Hematopoietic multipotent progenitor cell (in vitro differentiated cells): ENCODE data around the gene PMM2. TPM values are rescaled to one million over a fixed set of nuclear protein-coding genes. Genes with fewer than 3 reads are reported as not detected.
A peak's percentile ranks its signal among the peaks of the same experiment; 100 is the strongest.
"Not testable (repeated sequence)": the region's sequence is repeated elsewhere in the genome, so short reads cannot be mapped to it uniquely, and the experiment has no call there.

Experiments used
- DNase-seq, 3 donors: peaks; one replicate each; pipeline ENCODE4 v3.0.0-alpha.2; 2011 to 2015; ENCODE audit warnings: low read depth in 2 of 3, low spot score in 2 of 3
- total RNA-seq: library from RNA; depleted of rRNA; stranded (reverse); fragments of >200 nt; gene quantifications from one replicate; pipeline ENCODE4 v1.2.3, GENCODE V29; 2012

Gene PMM2
- total RNA-seq, 1 donor, result 8.9 TPM

DNA sequence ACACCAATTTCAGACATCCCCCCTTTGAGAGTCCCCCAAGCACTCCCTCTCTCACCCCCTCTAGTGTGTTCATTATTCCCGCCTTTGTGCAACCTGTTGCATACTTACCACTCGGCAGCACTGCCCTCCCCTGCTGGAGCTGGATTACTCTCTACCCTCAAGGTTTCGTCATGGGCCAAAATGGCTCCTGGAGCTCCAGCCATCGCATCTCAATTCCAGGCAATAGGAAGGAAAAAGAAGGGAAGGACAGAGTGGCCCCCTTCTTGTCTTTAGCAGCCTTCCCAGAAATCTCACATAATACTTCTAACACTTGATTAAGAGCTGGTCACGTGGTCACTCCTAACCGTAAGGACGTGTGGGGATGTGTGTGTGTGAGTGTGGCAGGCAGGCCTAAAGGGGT lies 20.4 kb upstream of the PMM2 start:
- DNase-seq, result no peak

DNA sequence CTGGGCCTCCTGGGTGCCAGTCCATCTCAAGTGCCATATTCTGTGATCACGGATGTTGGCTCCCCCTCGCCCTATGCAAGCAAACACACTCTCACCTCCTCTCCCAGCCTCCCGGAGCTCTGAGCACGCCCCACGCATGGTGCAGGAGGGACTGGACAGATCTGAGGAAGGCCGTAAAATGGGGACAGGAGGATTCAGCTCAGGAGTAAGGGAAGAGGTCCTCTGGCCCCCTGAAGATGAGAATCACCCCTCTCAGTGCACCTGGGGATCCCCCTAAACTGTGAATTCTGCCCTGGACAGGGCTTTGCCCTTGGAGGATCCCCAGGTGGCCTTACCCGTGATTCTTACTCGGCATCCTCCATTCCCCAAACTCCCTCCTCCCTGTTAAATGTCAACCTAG lies 15.8 kb upstream of the PMM2 start:
- no peak for DNase-seq

DNA sequence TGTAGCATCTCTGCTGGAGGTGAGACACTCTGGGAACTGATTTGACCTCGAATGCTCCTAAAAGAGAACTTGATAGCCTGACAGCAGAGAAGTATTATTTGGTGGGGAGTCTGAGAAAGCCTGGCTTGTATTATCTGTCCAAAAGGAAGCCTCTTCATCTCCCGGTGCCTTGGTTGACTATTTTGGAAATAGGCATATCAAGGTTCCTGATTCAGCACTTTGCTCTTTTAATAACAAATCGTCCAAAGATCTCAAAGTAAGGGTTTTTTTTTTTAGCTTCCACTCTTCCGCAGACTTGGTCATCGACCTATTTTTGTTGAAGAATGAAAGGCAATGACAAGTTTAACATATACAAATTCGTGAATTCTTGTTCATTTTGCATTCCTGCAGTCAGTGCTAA lies 15.0 kb upstream of the PMM2 start:
- no peak for DNase-seq

DNA sequence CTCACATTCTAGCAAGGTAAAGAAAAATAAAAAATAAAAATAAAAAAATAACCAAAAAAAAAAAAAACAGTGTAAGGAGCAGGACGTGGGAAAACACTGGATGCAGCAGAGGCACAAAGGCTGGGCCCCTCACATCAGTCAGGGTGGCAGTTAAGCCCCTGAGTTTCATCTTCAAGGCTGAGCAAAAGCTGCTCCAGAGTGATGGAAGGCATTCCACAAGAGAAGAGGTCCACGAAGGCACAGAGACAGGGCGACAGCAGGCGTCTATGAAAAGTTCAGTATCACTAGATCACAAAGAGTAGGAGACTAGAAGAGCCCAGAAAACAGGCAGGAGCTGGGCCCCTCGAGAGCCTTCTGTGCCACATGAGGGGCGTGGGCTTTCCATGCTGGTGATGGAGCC lies 12.2 kb upstream of the PMM2 start:
- no peak for DNase-seq

DNA sequence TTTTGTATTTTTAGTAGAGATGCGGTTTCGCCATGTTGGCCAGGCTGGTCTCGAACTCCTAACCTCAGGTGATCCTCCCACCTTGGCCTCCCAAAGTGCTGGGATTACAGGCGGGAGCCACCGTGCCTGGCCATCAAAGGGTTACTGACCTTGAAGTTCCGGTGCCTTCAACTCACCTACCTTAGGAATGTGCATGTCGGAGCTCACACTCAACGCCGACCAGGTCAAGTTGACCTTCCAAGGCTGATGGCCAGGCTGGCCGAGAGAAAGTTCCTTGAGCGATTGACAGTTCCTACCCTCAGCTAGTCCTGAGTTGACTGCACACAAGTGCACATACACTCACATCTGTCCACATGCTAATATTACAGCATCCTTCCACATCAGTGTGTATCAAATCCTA lies 11.3 kb upstream of the PMM2 start:
- DNase-seq, result not testable (repeated sequence)

DNA sequence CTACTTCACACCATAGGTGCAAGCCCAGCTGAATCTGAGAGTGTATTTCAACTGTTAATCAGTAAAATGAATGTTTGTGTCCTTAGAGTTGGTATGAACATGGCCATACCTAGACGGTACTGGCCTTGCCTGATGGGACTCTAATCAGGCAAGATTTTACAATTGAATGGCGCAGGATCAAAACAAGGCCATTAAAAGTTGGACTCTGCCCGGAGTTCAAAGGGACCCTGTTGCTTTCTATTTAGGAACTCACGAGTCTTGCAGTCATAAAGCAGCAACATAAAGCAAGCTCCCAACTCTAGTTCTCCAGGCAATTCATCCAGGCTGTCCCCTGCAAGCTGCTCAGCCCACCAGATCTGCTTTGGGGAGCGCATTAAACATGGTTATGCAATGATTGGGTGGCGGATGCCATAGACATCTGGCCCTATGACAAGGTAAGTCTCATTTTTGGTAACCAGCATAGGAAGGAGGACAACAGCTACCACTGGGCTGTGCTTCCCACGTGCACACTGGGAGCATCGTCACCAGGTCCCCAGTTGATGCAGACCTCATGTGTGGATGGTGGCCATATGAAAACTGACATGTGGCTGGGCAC lies 9.0 kb upstream of the PMM2 start:
- DNase-seq, result no peak

DNA sequence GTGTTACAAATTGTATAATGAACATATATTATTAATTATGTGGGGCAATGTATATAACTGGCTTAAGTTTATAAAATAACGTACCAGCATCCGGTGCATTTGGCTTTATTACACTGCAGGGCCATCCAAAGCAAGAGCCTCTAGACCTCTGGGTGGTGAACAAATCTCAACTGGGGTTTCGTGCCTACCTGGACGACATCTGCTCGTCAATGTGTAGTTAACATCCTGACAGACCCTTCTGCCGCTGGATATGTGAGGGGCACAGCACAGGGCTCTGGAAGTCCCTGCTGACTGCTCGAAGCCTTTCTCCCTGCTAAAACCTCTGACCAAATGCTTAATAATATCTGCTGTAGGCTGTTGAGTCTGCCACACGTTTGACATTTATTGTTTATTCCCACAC lies 2.5 kb upstream of the PMM2 start:
- DNase-seq, result no peak

DNA sequence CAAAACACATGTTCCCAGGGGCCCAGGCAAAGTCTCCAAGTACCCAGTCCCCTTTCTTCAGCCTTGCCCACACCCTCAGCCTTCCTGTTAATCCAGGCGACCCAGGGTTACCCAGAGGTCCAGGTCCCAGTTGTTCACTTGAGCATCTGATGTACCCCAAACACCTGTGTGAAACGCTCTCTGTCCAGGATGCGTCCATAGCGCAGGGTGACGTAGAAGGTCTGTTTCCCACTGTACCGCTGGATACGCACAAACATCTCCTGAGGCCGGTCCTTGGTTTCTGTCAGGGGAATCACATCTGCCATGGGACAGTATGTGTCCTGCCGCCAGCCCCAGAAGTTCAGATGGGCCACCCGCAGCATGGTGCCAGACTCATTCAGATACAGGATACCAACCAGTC lies 1.8 kb upstream of the PMM2 start:
- DNase-seq, result no peak

DNA sequence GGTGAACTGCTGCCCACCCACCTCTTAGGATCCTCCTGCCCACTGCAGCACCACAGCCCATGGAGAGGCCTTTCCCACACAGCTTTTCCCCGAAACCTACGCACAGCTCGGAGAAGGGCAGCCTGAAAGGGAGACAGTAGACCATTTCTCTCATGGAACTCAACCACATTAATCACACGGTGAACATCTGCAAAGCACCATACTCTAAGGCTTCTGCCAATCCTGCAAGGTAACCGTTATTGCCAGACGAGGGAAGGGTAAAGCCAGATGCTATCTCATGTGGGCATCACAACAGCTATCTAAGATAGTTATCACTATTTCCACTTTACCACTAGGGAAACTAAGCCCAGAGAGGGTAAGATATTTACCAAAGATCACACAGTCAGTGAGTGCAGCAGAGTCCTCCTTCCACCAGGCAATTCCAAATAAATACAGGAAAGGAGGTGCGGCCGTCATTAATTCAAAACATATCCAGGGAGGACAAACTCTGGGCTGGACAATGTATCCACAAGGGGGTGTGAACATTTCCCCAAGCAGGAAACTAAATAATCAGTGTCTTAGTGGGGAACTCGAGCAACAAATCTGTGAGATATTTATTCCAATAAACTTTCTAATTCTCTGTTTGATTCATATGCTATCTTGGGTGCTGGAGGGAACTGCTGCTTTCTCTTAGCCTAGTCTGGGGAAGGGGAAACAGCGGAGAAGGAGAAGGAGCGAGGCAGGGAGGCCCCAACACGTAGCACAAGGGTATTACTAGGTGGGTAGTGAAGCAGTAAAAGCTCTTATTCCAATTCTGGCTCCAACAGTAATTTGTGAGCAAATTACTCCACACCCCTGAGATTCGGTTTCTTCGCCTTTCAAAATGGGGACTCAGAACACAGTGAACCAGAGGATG lies 923 bp upstream of the PMM2 start:
- no peak for DNase-seq

DNA sequence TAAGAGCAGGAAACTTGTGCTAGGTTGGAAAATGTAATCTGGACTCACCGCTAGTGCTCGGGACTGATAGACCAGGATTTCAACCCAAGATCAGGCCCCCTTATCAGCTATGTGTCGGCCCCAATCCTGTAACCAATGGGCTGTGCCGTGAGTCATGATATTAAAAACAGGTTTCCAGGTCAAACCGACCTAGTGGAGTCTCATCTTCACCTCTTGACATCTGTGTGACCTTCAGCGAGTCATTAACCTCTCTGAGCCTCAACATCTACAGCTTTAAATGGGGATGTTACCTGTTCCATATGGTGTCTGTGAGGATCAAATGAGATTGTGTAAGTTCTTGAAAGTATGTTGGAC lies 512 bp downstream of the PMM2 start:
- peak in 1 of 3 donors; percentile 5 for DNase-seq

DNA sequence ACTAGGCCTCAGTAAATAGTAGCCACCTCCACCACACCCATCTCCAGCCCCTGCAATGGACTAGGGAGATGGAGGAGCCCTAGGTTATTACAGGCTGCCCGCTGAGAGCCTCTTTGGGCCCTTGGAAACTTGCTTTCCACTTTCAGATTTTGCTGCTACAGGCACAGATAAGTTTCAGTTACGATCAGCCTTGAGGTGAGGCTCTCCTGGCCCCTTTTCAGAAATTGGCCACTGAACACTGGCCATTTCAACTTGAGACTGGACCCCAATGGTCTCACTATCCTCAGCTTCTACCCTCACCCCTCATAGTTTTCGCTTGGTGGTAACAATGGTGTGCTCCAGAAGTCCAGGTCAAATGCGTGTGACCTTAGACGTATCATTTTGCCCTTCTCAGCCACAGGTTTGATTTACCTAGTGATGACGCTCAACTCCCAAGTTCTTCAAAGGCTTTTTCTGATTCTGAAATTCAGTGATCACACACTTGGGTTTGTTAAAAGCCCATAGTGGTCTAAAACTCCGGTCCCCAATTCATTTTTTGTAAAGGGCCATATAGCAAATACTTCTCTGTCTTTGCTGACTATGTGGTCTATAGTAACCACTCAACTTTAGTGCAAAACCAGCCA lies 1.0 kb downstream of the PMM2 start:
- DNase-seq, result no peak

DNA sequence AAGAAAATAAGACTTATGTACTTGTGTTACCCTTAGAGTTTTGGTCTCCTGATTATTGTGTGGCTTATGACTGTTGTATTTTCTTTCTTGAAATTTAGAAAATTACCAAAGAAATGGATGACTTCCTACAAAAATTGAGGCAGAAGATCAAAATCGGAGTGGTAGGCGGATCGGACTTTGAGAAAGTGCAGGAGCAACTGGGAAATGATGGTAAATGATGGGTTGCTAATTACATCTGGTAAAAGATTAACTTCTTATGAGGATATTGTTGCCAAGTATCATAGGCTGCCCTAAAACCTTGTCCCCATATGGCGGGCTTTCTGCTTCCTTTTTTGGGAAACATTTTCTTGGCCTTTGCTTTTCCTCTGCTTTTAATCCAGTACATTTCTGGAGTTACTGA lies 4.1 kb downstream of the PMM2 start:
- DNase-seq, result no peak

DNA sequence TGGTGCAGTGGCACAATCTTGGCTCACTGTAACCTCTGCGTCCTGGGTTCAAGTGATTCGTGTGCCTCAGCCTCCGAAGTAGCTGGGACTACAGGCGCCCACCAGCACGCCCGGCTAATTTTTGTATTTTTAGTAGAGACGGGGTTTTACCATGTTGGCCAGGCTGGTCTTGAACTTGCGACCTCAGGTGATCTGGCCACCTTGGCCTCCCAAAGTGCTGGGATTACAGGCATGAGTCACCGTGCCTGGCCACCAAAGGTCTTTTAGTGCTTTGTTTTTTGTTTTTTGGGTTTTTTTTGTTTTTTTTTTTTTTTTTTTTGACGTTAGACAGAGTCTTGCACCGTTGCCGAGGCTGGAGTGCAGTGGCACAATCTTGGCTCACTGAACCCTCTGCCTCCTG lies 6.1 kb downstream of the PMM2 start:
- DNase-seq, result not testable (repeated sequence)

DNA sequence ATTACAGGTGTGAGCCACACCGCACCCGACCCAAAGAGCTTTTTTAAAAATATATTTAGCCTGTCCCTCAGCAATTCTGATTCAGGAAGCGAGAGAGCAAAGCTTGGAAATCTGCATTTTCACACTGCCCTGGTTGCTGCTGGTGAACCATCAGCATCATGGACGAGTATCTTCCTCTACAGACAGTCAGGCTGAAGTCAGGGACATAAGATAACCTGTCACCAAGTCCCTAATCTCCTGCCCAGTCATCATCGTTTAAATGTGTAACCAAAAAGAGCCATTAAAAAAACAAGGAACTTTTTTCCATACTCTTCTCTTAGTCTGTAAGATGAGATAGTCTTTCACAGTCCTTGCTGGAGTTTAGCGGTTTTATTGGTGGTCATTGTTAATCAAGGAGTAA lies 6.7 kb downstream of the PMM2 start:
- DNase-seq, result no peak

DNA sequence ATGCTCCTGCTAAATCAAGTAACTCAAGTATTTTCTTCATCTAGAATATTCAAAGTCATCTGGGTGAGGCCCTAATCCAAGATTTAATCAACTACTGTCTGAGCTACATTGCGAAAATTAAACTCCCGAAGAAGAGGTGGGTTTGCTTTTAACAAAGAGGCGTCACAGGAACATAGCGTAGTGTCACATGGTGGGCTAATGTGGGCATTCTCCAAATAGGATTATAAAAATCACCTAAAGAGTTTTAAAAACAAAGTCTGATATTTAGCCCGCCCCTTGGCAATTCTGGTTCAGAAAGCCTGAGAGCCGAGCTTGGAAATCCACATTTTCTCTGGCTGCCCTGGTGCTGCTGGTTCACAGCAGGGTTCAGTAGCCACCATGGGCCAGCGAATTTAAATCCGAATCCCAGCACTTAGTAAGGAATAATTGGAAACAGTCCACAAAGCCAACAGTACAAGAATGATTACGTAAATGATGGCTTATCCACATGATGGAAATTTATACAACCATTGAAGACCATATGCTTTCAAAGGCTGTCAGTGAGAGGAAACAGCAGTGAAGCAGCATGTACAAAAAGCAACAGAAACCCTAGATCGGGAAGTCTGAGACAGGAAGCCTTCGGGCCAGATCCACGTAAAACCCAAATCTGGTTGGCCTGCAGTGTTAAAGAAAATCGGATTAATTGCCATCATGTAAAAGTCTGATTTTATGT lies 8.8 kb downstream of the PMM2 start:
- no peak for DNase-seq

DNA sequence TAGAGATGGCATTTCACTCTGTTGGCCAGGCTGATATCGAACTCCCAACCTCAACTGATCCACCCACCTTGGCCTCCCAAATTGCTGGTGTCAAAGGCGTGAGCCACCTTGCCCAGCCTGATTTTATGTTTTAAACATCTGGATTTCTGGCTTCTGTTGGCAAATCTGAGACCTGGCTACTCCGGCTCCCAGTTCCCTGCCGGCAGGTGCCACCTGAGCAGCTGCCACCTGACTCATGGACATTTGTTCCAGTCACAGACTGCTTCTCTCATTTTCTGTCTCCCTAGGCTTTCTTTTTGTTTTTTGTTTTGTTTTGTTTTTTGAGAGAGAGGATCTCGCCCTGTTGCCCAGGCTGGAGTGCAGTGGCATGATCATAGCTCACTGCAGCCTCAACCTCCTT lies 9.6 kb downstream of the PMM2 start:
- DNase-seq, result no peak

DNA sequence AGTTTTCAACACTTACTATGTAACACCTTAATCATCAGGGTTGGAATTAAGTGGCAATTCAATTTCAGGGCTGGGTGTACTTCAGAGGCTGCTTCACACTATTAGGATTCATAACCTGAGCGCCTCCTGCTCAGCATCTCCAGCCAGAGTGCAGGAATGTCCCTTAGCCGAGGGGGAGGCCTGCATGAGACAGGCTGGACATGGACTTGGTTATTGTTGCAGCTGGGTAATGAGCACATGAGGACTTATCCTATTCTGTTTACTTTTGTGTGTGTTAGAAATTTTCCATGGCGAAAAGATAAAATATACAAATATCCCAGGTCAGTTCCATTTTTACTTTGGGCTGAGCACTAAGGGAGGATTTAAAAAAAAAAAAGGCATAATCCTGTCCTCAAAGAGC lies 10.4 kb downstream of the PMM2 start:
- no peak for DNase-seq

DNA sequence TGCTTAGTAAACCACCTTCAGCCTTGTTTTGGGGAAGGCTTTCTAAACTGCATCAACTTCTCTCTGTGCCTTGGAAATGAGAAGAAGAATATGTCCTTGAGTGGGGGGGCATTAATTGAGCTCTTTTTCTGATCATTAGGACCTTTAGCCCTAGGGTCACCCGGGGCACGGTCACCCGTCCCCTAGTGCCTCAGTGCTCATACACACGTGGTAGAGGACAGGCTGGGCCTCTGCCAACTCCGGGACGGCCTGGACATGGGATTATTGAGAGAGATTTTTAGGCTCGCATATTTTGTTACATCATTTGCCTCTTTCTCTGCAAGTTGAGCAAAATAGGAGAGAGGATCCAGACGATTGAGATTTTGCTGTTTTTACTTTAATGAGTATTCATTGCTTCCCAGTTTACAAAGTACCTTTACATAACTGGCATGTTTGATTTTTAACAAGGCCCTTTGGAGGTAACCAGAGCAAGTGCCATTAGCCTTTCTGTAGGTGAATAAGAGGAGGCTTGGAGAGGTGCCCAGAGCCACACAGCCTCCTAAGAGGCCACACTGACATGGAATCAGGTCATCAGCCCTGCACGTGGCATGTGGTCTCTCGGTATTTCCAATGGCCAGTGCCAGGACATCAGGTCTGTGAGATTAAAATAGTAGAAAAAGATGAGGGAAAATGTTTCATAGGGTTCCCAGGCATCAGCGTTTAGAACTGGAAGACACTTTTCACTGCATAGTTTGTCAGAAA lies 11.1 kb downstream of the PMM2 start:
- no peak for DNase-seq

DNA sequence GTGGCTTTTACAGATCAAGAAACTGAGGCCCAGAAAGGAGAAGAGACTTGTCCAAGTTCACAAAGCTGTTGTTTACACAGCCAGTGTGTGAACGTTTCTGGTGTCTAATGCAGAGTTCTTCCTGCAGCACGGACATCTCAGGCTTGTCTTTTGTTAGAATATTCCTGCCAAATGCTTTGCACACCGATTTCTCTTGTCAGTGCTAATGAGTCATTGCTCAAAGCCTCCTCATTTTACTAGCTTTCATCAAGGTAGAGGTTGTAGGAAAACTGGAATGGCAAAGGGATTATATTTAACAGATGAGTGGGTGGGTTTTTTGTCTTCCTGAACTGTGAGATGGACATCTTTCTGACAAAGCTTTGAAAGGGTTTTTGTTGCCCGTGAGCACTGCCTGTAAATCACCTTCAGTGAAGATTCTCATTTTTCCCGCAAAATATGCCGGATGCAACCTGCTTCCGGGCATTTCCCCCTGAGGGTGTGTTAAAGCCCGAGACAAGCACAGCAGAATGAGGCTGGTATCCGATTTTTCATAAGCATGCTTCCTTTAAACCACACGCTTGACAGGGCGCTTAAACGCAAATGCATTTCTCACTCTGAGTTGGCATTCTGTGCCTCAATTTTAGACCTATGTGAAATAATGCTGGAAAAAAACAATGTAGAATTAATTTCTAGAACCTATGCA lies 14.7 kb downstream of the PMM2 start:
- DNase-seq, result no peak

DNA sequence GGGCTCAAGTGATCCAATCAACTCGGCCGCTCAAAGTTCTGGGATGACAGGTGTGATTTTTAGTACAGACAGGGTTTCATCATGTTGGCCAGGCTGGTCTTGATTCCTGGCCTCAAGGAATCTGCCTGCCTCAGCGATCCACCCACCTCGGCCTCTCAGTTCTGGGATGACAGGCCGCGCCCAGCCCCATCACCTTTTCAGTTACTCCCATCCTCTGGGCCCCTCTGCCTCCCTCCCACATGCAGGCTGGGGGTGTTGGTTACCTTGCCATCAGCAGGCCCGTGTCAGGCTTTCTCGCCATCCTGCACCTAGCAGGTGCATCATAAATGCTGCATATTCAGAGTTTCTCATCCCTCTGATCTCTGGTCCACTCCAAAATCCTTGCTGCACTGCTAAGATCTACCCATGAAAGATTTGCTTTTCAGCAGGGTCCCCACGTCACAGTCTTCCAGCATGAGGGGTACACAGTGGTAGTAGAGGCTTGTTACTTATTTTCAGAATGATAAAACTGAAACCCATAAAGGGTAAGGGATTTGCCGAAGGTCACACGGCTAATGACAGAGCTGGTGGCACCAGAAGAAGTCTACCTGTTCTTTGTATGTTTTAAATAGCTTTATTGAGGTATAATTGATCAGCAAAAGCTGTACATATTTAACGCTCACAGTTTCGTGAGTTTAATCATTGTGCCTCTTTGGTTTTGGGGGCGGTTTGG lies 16.6 kb downstream of the PMM2 start:
- no peak for DNase-seq
